Activated gamma-delta T cell (primary cell): Measurements from ENCODE around the gene CLIP4.
"Not testable (repeated sequence)": the region's sequence is repeated elsewhere in the genome, so short reads cannot be mapped to it uniquely, and the experiment has no call there.

Experiments
- DNase-seq: peaks from one replicate; lab custom pipeline; 2025; lab: John Stamatoyannopoulos, UW
- total RNA-seq, 2 donors: gene quantifications; one replicate each; lab custom pipeline; 2026; lab: John Stamatoyannopoulos, UW

The CLIP4 gene
- total RNA-seq = 155 to 164 reads per million in 2 donors

GRCh38 chr2:29114946-29115609 lies at the start of gene CLIP4:
TSS of gene CLIP4 (plus strand) at chr2:29115415. CDS start at chr2:29121389, 5,974 bp downstream.
- peak; percentile 76 for DNase-seq

DNA sequence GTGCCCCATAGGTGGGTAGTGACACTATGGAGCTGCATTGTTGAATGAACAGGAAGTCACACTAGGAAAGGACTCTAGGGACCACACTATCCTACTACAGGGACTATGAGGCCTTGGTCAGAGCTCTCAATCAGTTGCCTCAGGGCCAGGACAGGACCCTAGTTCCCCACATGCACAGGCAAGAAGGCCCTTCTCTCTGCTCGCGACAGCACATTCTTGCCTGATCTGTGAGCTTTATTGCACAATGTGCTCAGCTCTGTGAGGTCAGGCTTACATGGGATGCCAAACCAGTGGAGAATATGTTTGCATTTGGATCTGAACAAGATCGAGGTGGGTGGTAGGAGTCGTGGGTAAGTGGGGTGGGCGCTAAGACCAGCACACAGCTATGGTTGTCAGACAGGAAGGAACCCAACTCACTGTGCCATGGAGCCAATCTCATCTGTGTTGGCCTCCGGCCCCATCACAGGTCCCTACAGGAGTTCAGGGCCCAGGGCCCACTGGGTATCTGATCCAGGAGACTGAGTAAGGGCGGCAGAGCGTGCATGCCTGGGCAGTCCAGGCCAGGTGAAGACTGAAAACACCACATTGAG lies 48.8 kb upstream of the CLIP4 start:
- DNase-seq = no peak

GRCh38 chr2:29066997-29067605 lies 48.1 kb upstream of the CLIP4 start:
- DNase-seq = no peak

- no peak for DNase-seq
These were observed 46.7 kb upstream of the CLIP4 start for GRCh38 chr2:29068513-29068912.

GRCh38 chr2:29070526-29070925 lies 44.7 kb upstream of the CLIP4 start:
- DNase-seq = no peak

- DNase-seq = no peak
These were observed 43.9 kb upstream of the CLIP4 start for GRCh38 chr2:29071032-29071975.

- DNase-seq = no peak
These were observed 43.0 kb upstream of the CLIP4 start for GRCh38 chr2:29072251-29072650.

DNA sequence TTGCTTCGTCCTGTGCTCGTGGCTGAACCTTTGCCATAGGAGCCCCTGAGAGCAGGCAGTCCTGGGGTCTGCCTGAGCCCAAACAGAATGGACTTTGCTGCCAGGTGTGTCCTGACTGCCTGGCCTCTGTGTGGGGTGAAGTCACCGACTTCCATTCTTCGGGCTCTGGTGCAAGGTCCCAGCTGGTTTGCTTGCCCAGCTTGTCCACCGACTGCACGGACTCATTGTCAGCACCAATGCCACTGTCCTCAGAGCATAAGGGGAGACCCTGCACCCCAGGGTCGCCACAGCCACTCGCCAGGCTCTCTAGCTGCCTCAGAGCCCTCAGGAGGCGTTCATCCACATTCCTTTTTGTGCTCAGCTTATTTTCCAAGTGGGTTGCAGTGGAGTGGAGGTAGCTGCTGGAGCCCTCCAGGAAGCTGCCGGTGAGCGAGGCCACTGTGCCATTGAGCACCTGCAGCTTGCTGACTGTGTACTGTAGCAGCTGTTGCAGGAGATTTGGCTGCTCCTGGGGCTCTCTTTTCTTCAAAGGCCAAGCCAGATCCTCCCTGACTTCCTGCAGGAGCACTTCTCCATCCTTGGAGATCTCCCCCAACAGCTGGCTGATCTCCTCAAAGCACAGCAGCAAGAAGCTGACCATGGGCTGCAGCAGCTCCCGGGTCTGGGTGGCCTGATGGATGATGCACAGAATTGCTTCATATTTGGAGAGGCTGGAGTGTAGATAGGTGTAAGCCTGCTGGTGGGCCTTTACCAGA lies 42.1 kb upstream of the CLIP4 start:
- DNase-seq = no peak

DNA sequence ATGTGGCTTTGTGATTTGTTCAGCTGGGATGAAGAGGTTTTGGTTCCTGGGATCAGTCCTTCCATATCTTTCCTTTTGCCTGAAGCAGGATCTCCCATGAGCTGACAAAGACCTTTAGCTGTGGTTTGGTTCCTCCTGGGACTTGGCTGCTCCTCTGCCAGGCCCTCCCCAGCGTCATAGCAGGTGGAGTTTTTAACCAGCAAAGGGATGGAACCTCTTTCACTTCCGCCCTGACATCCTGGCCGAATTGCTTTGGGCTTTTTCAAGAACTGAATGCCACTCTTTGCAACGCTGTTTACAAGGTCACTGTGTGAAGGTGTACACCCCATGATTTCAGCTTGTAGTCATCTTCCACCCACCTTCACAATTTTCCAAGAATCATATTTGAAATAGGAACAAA lies 41.3 kb upstream of the CLIP4 start:
- DNase-seq = no peak

GRCh38 chr2:29074411-29074810 lies 40.8 kb upstream of the CLIP4 start, which contains the start of gene PCARE:
TSS of gene PCARE (minus strand) at chr2:29074523. CDS start at chr2:29074261, 262 bp downstream.
- no peak for DNase-seq

- DNase-seq = no peak
These were observed 39.1 kb upstream of the CLIP4 start for GRCh38 chr2:29075894-29076705.

DNA sequence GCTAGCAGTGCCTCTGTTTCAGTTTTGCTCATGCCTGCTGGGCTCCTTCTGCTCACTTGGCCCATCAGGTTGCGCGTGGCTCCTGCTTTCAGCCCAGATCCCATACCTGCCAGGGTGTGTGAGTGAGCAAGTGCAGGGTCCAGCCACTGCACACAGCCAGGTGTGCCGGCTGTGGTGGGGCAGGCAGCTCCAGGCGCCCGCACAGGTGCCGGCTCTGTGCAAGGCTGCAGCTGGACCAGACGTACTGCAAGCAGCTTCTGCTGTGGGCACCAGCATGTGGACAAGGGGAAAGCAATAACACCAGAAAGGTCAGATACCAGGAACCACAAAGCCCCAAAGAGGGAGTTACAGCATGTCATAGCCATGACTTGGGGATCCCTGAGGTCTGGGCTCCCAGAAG lies 35.3 kb upstream of the CLIP4 start:
- no peak for DNase-seq

GRCh38 chr2:29080886-29081743 lies 34.1 kb upstream of the CLIP4 start:
- DNase-seq = no peak

- no peak for DNase-seq
These were observed 32.3 kb upstream of the CLIP4 start for GRCh38 chr2:29082804-29083495.

GRCh38 chr2:29084554-29084953 lies 30.7 kb upstream of the CLIP4 start:
- DNase-seq = no peak

DNA sequence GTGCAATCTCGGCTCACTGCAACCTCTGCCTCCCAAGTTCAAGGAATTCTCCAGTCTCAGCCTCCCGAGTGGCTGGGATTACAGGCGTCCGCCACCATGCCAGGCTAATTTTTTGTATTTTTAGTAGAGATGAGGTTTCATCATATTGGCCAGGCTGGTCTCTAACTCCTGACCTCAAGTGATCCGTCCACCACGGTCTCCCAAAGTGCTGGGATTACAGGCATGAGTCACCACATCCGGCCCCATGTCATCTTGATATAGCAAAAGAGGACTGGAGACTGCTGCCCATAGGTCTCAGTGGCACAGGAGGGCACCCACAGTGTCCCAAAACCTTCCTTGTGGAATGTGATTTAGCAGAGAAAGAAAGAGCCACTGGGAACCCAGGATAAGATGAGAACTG lies 24.9 kb upstream of the CLIP4 start:
- DNase-seq = not testable (repeated sequence)

- DNase-seq = no peak
These were observed 18.2 kb upstream of the CLIP4 start for GRCh38 chr2:29096969-29097368.

DNA sequence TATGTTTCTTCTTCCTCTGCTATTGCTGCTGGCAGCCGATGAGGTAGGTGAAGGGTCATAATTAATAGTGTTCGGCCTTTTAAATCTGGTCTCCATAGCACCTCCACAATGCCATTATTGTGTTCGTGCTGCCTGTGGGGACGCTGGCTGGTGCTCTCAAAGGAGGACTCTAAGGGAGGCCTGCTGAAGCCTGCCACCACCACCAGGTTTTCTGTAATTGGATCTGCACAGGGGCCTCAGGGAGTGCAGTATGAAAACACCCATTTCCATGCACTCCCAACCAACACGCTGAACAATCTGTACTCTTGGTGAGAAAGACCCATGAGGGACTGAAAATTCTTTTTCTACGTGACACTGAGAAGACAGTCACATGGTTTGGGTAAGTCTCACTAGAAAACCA lies 17.6 kb upstream of the CLIP4 start:
- DNase-seq = no peak

GRCh38 chr2:29100564-29100963 lies 14.7 kb upstream of the CLIP4 start:
- no peak for DNase-seq
